Measurements from ENCODE around the gene GUCD1.

- TF ChIP-seq GATA3 (IDR thresholded peaks at IDR 0.05; ENCODE audit: low read depth, low read length) (no peak), GATA2 (IDR thresholded peaks at IDR 0.05; ENCODE audit: low read depth, low read length) (no peak)
These were observed 37.5 kb downstream of the GUCD1 start for GRCh38 chr22:24517446-24517845.

Data from SH-SY5Y (cell line).